ENCODE results near the gene CLTCL1. TPM values are rescaled to one million over a fixed set of nuclear protein-coding genes. Genes with fewer than 3 reads are reported as not detected.

Gene CLTCL1
- total RNA-seq, 2 donors from 2014 or later: 2.1 to 4.6 TPM

DNA sequence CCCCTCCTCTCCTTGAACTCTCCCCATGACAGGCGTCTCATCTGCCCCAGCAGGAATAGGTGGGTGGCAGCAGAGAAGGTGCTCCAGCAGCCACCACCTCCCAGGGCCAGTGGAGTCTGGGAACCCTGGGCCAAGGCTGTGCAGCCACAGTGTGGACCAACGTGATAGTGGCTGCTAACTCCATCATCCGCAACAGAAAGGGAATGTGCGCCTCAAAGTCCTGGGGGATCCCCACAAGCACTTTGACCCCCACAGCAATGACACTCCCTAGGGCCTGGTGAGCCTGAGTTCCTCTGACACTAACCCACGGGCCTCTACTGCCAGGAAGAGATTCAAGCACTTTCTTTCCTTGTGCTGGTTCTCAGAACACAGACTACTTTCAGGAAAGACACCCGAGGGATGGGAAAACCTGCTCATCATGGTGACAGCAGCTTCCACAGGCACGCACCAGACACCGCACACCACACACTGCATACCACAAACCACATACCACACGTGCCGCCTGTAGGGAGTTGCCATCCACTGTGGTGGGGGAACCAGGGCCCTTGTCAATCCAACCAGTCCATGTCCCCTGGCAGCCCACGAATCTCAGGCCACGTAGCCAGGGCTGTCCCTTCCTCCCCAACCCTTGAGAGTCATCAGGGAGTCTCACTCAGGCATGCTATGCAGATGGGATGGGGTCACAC lies 109.6 kb downstream of the CLTCL1 start:
- intact Hi-C loops (cut with DNase I, micrococcal nuclease): no loop called here
- DNase-seq: no peak
- no peak for ATAC-seq

DNA sequence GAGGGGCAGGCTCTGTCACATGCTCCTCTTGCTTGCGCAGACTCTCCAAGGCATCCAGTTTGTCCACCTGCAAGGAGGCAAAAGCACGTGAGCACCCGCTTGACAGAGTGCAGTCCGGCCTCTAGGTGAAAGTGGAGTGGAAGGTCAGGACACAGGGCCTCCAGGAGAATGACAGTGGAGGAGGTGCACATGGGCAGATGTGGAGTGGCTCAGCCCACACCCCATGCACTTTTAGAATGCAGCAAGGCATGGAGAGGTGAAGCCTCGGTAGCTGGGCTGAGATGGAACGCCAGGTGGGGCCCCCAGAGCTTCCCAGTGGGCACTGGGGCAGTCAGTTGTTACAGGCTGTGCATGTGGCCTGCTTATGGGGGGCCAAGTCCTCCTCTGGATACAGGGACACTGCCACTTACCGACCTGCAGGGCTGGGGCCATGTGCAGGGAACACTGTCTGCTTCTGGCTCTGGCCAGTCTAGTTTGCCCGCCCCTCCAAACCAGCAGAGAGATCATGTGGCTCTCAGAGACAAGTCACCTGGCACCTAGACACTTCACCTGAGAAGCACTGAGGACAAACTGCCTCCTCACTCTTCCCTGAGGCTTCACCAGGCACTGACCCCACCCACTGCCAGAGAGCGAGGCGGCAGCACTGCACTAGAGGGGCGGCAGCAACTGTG lies 110.6 kb downstream of the CLTCL1 start:
- DNase-seq (no peak), ATAC-seq (no peak)
- intact Hi-C loops (cut with DNase I, micrococcal nuclease): no loop called here

DNA sequence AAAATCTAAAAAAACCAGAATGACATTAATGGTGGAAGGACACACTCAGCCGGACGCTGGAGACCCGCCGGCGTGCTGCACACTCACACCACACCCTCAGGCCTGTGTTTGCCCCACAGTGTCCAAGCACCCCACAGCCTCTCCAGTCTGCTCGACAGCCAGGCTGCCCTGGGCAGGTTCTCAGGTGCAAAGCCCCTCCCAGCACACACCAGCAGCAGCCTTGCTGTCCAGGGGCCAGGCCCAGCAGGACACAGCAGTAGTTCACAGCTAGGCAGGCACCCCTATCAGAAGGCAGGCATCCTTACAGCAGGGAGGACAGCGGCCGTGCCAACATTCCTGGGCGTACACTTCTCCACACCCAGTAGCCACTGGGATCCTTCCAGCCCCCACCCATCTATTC lies 111.3 kb downstream of the CLTCL1 start:
- intact Hi-C loops (cut with DNase I, micrococcal nuclease): no loop called here
- ATAC-seq: no peak
- DNase-seq: no peak

DNA sequence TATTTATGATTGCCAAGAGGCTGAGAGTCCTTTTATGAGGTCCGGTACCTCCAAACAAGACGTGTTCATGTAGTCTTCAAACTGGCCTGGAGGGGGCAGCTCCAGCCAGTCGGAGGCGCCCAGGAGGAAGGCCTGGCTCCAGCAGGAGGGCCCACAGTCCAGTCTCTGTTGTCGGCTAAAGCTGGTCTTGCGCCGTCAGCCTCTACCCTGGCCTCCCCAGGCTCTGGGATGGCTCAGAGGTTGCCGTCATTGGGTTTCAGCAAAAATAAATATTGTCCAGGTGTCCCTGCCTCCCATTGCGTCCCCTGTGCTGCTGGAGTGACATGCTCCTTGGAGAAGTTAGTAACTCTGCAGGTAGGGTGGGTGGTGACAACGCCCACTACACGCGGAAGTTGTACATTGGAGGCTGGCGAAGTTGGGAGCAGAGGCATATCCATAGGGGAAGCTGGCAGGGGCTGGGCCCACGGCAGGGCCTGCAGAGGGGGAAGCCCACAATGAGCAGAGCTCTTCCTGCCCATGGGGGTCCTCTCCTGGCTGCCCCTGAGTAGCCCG lies 111.9 kb downstream of the CLTCL1 start:
- peak; percentile 70 for ATAC-seq
- intact Hi-C loops (cut with DNase I, micrococcal nuclease): no loop called here
- peak; percentile 81 to 87 for DNase-seq

DNA sequence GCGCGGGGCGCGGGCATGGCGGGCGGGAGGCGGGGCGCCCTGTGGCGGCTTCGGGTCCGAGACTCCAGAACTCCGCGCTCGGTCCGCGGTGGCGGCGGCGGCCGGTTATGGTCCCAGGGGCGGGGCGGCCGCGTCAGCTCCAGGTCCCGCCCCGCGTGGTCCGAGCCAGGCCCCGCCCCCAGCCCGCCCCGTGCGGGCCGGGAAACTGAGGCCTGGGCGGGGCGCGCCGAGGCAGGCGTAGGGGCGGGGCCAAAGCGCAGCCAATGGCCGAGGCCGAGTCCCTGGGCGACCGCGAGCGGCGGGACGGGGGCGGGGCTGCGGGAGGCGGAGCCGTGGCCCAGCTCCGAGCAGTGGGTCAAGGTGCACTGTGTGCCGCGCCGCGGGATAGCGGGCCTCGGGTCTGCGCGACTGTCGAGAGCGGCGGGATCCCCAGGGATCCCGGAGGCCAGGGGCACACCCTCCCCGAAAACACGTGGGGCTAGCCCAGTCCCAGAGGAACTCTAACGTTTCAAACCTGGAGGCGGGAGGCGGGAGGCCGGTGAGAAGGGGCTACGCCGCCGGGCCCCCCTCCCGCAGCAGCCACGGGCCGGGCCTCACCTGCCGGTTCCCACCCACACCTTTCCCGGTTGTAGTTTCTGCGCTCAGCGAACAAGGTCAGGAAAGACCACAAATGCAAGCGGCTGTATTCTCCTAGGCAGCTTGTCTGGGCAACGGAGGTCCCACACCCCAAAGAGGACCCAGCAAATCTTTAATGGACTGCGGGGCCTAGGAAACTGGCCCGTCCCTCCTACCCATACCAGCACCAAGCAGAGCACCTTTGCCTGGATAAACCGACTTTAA lies 112.6 kb downstream of the CLTCL1 start, which contains the start of gene SLC25A1:
Gene SLC25A1 (minus strand): TSS at position 80 of the 840 bp plus-strand sequence. CDS start 63 bp downstream, at position 17.
- peak; percentile 81 for ATAC-seq
- peak; percentile 91 to 96 for DNase-seq
- intact Hi-C loops (cut with DNase I, micrococcal nuclease): no loop called here

DNA sequence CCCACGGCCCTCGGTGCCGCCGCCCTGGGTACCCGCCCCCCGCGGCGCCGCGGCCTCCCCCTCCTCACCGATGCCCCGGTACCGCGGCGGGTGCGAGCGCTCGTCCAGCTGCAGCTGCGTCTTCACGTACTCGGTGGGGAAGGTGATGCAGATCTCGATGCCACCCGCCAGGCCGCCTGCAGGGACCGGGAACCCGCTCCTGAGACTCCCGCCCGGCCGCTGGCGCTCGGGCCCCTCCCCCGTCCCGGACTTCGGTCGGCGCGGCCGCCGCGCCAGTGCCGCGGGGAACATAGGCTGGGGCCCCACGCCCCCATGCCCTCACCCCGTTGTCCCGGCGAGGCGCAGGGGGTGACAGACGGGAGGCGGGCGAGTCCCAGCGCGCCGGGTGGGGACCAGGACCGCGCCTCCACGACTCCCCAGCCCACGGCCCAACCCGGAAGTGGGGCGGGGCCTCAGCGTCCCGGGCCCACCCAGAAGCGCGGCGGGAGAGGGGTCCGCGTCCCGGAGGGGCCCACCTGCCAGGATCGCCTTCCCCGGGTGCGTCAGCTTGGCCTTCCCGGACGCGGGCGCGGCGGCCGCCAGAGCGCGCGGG lies 113.4 kb downstream of the CLTCL1 start:
- ATAC-seq: peak; percentile 48

DNA sequence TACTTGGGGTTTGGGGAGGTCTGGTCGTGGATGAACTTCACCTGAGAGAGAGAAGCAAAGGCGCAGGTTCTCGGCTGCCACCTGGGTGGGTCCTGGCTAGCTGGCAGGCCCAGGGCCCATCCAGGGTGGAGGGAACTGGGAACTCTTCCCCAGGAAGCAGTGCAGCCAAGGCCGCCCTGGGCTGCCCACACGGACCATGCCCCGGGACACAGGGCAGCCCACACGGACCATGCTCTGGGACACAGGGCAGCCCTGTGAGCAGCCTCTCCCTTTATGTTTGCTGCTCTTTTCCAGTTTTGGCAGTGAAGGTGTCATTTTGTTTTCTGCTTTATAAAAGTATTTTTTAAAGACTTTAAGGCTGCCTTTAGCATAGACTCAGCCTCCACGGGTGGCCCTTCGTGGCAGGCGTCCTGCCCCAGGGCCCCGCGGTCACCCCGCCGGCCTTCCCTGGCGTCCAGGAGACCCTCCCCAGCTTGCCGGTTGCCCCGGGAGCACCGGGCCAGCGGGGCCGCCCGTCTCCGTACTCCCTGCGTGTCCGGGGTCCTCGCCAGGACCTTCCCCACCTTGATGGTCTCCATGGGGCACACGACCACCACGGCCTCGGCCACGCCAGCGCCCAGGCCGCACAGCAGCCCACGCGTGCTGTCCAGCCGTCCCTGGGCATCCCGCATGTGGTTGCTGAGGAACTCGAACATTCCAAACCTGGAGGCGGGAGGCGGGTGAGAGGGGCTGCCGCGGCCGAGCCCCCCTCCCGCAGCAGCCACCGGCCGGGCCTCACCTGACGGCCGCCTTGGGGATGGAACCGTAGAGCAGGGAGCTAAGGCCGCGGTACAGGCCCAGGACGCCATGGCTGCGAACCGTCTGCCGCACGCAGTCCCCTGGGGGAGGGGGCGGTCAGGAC lies 114.1 kb downstream of the CLTCL1 start:
- DNase-seq: peak in 1 of 2 donors; percentile 14
- no peak for ATAC-seq
- intact Hi-C loops (cut with DNase I, micrococcal nuclease): no loop called here

More for the DNA sequence above, 113.4 kb downstream of the CLTCL1 start:
- intact Hi-C loops (cut with DNase I, micrococcal nuclease): no loop called here
- peak; percentile 60 to 78 for DNase-seq

DNA sequence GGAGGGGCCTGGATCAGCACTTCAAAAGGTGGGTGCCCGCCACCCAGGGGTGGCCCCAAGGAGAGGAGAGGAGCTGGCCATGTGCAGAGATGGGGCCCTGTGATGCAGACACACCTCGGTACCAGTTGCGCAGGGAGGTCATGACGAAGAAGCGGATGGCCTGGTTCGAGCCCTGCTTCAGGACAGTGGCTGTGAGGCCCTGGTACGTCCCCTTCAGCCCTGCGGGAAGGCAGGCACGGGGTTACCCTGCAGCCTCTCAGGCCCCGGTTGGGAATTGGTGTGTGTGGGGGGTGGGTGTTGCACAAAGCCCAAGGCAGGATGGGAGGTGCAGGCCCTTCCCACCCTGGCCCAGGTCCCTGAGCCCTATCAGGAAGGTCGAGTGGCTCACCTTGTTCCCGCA lies 114.8 kb downstream of the CLTCL1 start:
- no peak for ATAC-seq
- intact Hi-C loops (cut with DNase I, micrococcal nuclease): no loop called here
- peak in 1 of 2 donors; percentile 13 for DNase-seq

DNA sequence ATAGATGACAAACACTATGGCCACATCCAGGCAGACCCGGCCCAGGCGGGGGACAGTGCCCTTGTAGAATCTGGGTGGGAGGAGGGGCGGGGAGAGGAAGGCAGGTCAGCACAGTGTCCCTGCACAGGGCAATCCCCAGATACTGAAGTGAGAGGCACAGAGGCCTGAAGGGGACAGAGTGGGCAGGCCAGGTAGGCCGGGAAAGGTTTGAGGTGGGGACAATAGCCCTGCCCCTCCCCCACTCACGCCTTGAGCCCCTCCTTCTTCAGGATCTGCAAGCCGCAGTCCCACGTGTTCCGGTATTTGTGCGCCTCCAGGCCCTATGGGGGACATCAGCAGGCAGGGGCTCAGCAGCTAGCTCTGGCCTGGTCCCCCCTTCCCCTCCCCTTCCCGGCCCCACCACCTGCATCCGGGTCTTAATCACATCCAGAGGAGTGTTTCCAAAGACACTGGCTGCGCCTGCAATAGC lies 115.3 kb downstream of the CLTCL1 start:
- no peak for ATAC-seq
- DNase-seq: peak in 1 of 2 donors; percentile 23
- intact Hi-C loops (cut with DNase I, micrococcal nuclease): no loop called here

DNA sequence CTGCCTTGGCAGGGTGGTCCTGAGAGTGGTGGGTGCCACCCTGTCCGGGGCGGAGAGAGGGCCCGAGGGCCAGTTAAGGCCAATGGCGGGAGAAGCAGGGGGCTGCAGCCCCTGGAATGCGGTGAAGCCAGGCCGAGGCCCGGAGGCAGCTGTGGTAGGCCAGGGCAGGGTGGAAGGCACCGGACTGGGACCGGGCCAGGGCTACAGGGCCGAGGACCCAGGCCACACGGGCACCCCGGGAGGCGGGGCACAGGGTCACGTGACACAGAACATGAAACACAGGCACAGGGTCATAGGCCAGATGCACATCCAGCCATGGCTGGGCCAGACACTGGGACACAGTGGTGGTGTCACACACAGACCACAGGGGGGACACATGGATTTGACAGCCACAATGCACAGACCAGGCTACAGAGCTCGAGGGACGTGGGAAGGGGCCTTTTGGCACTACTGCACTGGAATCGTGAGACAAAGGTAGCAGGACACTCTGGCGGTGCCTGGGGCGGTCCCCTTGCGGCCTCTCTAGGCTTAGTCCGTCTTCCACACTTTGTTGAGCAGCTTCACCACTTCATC lies 115.8 kb downstream of the CLTCL1 start:
- ATAC-seq (no peak), DNase-seq (peak in 1 of 2 donors; percentile 18)
- intact Hi-C loops (cut with DNase I, micrococcal nuclease): no loop called here

DNA sequence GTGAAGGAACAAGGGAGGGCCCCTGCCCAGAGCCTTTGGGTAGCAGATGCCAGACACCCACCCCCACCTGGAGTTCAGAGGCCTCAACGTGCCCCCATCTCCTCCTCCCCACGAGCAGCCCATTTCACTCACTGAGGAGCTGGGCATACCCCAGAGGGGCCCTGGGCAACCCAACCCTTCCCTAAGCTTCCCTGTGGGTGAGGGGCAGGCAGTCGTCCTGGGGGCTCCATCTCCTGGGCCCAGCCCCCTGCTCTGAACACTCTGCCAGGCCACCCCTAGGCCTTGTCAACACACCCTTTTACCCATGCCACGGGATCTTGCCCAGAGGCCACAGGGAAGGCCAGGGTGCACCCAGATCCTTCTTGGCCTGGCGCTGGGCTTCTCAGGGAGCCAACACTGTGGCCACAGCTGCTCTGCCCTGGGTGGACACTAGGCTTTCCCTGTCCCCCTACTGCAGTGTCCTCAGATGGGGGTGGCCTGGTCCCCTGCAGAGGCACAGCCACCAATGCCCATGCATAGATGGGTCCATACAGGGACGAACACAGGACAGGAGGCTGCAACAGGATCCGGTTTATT lies 116.4 kb downstream of the CLTCL1 start:
- intact Hi-C loops (cut with DNase I, micrococcal nuclease): no loop called here
- ATAC-seq (no peak), DNase-seq (no peak)

DNA sequence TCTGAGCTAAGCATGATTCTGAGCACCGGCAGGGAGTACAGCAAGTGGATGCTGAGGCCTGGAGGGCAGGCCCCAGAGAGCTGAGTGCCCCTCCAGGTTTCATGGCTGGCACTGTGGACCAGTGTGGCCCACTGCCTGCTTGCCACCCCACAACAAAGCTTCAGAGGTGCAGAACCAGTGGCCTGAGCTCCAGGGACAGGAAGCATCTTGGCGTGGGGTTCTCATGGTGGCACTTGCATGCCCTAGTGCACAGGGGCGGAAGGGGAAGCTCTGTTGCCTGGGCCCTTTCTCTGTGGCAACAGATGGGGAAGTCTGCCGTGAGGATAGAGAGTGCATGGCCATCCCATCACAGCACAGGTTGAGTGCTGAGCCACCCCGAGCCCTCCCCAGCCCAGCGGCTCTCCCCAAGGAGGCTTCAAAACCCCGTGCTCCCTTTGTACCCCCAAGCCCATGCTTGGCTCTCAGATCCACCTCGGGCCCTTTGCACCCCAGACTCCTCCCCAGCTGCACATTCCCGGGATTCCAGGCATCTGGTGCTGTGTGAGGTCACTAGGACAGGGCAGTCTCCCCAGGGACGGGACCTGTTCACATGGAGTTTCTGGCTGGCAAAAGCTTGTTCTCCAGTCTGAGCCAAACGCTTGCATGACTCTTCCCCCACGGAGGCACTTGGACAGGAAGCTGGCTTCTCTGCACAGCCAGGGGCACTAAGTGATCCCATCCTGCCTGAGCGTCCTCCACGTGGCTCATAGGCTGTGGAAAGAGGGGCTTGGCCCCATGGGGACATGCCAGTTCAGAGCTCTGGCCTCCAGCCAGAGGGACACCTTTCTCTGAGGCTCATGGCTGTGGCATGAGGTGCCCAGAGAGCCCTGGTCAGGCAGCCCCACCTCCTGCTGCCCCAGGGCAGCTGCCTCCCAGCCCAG lies 117.2 kb downstream of the CLTCL1 start:
- DNase-seq (peak in 1 of 2 donors; percentile 13), ATAC-seq (no peak)
- intact Hi-C loops (cut with DNase I, micrococcal nuclease): no loop called here

DNA sequence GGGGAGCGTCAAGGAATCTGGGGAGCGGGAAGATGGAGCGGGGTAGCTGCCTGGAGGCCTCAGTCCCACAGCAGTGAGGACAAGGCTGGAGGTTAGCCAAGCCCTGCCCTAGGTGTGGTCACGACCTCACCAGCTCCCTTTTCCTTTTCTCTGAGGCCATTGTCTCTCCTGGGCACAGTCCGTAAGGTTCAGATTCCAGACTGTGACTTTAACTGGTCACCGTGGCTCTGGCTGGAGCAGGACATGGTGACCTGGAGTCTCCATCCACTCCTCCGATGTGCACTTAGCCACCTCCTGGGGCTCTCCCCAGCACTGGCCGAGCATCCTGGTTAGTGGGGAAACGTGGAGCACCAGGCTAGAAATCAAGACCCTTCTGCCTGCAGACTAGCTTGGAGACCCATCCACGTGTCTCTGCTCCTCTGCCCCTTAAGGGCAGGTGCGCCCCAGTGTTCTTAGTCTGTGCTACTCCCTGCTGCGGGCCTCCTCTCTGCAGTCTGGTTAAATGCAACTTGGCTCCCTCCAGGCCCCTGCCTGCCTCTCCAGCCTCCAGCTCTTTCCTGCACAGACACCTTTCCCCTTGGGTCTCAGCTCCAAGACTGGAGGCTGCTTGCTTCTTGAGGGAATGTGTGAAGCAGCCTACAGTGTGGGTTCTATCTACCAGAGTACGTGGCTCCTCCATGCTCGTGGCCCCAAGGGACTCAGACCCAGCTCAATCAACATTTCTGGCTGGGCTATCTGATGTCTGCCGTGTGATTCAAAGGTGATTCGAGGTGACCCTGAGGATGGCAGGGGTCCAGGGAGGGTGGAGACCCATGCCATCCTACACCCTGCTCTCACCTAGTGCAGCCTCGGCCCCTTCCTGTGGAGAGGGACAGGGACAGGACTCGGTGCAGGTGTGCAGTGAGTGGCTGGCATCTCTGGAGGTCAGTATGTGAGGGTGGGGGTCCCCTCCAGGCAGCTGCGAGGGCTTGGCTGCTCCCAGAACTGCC lies 118.2 kb downstream of the CLTCL1 start:
- intact Hi-C loops (cut with DNase I, micrococcal nuclease): no loop called here
- ATAC-seq (peak; percentile 64), DNase-seq (peak; percentile 76 to 83)

DNA sequence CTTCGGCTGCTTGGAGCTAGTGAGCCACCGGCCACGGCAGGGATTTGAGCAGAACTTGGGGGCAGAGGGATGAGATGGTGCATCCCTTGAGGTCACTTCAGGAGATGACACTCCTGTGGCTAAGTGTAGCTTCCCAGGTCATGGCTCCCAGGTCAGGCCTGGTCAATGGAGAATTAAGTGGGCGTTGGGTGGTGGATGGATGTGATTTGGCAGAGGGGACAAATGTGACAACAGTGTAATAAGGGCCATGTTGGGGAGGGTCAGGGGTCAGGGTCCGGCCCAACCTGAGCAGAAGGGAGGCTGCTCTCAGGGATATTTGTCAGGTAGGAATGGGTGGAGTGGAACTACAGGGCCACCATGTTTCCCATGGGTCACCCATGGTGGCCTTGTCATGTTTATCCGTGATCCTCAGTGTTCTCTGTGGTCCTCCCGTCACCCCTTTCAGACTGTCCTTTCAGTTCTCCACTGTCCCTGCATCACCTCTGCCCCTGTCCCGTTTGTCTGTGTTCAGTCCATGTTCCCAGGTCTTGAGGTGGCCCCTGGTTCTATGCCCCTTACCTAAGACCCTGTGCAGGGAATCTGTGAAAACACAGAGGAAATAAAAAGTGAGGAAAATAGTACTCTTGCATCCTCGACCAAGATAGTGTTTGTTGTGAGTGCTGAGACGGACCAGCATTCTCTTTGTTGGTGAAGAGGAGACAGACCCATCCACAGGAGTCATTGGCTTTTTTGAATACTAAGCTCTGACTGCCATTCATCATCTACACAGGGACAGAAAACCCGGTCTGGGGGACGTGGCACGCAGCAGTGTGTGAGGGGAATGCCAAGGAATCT lies 119.1 kb downstream of the CLTCL1 start:
- no peak for DNase-seq
- intact Hi-C loops (cut with DNase I, micrococcal nuclease): no loop called here
- ATAC-seq: no peak

Measured in left colon (tissue), 2 donors.